ENCODE data around the gene GCNT4.
"Not testable (repeated sequence)": the region's sequence is repeated elsewhere in the genome, so short reads cannot be mapped to it uniquely, and the experiment has no call there.

GCNT4 gene, protein sequence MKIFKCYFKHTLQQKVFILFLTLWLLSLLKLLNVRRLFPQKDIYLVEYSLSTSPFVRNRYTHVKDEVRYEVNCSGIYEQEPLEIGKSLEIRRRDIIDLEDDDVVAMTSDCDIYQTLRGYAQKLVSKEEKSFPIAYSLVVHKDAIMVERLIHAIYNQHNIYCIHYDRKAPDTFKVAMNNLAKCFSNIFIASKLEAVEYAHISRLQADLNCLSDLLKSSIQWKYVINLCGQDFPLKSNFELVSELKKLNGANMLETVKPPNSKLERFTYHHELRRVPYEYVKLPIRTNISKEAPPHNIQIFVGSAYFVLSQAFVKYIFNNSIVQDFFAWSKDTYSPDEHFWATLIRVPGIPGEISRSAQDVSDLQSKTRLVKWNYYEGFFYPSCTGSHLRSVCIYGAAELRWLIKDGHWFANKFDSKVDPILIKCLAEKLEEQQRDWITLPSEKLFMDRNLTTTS

DNA sequence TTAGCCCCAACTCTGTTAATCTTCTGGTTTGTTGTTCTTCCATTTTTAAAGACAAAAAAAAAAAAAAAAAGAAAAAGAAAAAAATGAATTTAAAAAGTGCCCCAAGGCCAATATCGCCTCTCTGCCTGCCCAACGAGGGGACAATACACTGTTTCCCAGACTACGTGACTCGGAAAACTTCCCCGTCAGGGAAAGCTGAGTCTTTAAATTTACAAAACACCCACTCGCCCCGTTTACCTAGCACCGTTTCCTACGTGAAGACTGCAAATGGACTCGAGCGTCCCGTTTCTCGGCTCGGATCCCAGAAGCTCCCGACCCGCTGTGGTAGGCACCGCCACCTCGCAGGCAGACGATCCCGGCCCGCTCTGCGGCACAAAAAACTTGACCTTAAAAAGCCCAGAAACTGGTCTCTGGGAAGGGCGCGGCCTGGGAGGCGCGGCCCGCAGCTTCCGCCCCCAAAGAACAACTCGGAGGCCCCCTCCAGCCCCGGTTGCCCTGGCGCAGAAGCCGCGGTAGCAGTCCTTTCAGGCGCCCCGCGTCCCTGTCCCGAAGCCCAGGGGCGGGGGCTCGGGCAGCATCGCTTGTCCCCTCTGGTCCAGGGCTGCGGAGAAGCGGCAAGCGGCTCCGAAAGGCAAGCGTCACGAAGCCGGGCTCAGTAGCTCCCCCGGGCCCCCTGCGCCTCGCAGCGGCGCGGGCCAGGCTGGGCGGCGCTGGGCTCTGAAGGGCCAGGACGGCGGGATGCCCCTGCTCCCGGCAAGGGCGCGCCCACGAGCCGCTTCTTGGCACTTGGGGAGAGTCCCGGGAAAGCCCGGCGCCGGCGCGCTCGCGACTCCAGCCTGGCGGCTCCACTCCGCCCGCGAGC, at the start of gene GCNT4:
TSS of gene GCNT4 (minus strand) at position 367 of the 862 bp plus-strand sequence. CDS start 22,521 bp downstream, outside the sequence.
- DNase-seq (ENCODE audit: low read depth): peak; percentile 16

DNA sequence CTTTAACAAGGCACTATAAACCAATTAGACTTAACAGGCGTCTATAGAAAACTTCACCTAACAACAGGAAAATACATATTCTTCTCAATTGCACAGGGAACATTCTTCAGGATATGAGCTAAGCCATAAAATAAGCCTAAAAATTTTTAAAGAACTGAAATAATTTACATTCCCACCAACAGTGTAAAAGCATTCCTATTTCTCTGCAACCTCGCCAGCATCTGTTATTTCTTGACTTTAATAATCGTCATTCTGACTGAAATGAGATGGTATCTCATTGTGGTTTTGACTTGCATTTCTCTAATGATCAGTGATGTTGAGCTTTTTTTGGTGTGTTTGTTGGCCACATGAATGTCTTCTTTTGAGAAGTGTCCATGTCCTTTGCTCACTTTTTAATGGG, 43.6 kb upstream of the GCNT4 start:
- DNase-seq (ENCODE audit: low read depth): not testable (repeated sequence)

DNA sequence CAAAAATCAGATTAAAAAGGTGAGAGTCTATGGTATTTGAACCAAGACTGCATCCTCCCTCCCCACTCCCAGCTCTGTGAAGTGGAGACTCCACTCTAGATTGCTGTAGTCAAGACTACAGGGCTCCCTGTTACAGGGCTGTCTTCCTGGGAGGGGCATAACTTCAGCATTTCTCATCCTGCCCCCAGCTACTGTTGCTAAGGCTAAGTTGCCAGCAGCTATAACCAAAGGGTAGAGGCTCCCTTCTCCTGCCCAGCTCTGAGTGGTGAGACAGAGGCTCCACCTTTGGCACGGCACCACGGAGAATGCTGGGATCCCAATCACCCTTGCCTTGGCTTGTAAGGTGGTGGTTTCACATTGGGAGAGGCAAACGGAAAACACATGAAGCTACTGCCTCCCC, 39.2 kb upstream of the GCNT4 start:
- DNase-seq (ENCODE audit: low read depth): no peak

DNA sequence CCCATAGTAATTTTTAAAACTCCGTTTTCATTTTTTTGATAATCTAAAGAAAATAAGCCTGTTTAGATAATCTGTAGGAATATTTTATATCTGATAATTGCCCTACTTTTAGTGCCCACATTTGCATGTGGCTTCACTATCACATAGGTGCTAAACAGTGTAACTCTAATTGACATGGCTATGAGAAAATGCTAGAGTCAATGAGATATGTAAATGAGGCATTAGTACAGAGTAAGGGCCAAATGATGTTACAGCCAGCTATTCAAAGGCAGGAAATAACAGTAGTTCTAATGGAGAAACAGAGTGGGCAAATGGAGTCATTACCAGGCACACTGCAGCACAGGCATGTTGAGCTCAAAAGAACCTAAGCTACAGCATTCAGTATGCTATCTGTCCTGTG, 37.3 kb upstream of the GCNT4 start:
- DNase-seq (ENCODE audit: low read depth): no peak

DNA sequence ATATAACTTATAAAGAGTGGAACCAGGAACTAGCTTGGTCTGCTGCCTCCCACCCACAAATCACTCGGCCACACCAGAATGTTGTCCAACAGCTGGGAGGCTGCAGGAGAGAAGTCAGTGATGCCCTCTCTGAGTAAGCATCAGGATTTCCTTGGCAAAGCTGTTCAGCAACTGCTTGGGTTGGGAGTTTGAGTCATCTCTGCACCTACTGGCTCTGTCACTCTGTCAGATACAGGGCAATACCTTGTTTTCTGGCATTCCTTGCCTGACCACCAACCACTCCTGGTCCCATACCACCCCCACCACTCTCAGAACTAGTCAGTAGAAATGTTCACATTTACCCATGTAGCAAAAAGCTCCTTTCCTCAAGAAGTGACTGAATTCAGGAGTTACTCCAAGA, 36.8 kb upstream of the GCNT4 start:
- no peak for DNase-seq (ENCODE audit: low read depth)

DNA sequence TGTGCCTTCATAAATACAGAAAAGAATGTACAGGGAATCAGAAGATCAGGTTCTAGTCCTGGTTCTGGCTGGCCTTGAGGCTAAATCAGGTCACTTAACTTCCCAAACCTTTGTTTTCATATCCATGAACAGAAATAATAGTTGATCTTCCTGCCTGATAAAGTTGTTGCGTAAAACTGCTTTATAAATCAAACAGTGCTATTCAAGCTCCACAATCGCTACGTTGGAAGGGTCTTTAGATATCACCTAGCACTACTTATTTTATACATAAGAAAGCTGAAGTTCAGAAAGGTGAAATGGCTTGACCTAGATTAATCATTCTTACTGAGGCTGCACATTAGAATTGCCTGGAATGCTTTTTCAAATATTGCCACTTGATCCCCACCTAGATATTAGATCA, 36.3 kb upstream of the GCNT4 start:
- DNase-seq (ENCODE audit: low read depth): no peak

DNA sequence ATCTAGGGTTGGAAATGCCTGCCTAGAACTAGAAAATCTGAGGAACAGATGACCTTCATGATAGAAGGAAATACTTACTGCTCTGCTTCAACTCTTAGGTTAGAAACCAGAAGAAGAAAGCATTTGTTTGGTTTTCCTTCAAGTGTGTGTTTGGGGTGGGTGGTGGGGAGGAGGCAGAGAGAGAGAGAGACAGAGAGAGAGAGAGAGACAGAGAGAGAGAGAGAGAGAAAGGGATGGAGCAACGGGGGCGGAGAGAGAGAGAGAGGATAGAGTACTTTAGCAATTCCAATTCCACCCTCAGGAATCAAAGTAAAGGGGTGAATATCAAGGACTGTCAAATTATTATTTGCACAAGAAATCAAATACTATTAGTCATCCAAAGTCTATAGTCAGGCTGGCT, 29.2 kb upstream of the GCNT4 start:
- no peak for DNase-seq (ENCODE audit: low read depth)

DNA sequence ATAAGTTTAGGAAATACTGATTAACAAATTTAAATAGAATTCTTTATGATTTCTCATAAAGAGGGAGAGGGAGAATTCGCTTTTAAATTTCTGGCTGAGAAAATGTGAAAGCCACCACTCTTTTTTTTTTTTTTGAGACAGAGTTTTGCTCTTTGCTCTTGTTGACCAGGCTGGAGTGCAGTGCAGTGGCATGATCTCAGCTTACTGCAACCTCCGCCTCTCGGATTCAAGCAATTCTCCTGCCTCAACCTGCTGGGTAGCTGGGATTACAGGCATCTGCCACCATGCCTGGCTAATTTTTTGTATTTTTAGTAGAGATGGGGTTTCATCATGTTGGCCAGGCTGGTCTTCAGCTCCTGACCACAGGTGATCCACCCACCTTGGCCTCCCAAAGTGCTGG, 27.0 kb upstream of the GCNT4 start:
- DNase-seq (ENCODE audit: low read depth): not testable (repeated sequence)

DNA sequence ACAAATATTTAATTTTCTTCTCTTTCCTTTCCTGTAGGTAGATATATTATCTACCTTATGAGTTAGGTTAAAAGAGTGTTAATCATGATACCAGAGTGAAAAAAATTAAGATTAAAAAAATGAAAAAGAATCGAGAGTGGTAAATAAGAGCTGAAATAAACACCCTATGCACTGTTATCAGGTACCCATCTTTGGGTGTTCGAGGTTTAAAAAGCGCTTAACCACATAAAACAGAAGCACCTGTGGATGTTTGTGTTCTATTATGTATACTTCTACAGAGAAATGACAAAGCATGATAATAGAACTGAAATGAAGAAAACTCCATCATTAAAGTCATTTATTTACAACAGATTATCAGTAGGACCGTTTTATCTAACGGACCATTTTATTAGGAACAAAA, 25.7 kb upstream of the GCNT4 start:
- DNase-seq (ENCODE audit: low read depth): no peak

DNA sequence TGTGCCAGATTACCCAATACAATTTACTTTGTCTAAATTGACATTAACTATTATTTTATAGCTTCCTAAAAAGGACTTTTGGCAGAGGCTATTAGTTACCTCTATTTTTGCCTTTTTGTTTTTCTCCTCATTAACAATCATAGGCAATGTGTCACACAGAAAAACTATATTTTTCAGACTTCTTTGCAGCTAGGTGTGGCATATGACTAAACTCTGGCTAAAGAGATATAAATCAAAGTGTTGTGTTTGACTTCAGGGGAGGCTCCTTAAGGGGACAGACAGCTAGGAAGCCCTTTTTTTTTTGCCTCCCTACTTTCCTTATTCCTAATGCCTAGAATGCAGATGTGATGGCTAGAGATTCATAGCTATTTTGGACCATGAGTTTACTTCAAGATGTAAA, 19.7 kb upstream of the GCNT4 start:
- no peak for DNase-seq (ENCODE audit: low read depth)

DNA sequence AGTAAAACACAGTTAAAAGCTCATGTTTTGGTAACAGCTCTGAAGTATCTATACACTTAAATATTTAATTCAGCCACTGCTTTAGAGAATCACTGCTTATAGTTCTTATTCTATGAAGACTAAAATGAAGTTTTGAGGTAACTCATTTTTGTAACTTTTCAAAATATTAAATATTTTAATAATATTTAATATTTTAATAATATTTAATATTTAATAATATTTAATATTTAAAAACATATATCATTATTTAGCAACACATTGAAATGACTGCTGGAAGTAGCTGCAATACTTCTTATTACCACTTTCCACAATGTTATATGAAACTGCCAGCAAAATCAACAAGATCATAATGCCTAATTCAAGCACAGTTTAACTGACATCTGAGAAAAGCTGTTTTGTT, 18.7 kb upstream of the GCNT4 start:
- no peak for DNase-seq (ENCODE audit: low read depth)

DNA sequence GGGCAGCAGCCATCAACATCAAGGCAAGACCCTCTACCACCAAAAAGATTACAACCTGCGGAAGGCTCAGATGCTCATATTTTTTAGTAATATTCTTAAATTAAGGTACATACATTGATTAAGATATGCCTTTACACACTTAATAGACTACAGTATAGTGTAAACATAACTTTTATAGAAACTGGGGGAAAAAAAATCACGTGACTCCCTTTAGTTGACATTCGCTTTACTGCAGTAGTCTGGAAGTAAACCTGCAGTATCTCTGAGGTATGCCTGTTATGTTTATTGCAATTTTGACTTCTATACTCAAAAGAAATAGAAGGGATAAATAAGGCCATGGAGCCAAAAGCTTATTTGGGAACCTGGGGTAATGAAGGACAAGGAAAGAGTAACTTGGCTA, 15.1 kb upstream of the GCNT4 start:
- DNase-seq (ENCODE audit: low read depth): no peak

DNA sequence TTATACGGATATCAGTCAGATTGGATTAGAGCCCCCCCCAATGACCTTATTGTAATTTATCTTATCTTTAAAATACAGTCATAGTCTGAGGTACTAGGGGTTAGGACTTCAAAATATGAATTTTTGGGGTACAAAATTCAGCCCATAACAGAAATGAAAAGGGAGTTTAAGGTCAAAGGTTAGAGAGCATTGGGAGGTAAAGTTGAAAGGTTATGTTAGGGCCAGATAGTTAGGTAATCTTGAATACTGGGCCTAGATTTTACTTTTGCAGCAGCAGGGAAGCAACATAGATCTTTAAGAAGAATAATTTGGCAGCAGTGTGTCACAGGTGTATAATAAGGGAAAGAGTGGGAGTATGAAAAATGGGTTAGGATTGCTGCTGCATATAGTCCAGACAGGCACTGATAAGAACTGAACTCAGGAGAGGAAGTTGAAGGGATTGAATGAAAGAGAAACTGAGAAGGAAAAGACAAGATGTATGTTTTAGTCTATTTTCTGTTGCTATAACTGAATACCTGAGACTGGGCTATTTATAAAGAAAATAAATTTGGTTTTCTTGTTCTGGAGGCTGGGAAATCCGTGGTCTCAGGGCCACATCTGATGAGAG, 10.7 kb upstream of the GCNT4 start:
- no peak for DNase-seq (ENCODE audit: low read depth)

DNA sequence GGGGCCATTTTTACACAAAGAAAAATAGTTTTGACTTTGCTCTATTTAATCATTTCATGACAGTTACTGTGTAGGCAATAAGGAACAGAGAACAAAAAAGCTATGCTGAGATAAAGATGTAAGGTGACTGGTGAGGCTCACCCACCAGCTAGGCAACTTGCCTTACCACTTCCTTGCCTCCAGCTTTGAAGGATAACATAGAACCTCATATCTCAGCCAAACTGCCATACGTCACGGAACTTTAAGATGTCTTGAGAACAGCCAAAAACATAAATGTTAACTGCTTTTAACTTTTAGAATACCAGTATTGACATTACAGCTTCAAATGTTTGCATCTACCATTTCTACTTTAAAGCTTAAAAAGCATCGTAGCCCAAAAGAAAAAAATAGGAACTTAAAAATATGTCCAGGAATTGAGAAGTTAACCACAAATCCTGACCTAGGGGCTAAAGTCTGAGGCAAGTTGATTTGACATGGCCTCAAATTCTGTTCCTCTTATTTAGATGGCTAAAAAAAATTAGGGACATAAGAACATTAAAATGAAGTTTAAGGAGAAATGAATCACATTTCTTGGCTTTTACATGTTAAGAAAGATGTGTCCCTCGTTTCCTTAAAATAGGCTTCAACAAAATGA, 7.7 kb upstream of the GCNT4 start:
- no peak for DNase-seq (ENCODE audit: low read depth)

DNA sequence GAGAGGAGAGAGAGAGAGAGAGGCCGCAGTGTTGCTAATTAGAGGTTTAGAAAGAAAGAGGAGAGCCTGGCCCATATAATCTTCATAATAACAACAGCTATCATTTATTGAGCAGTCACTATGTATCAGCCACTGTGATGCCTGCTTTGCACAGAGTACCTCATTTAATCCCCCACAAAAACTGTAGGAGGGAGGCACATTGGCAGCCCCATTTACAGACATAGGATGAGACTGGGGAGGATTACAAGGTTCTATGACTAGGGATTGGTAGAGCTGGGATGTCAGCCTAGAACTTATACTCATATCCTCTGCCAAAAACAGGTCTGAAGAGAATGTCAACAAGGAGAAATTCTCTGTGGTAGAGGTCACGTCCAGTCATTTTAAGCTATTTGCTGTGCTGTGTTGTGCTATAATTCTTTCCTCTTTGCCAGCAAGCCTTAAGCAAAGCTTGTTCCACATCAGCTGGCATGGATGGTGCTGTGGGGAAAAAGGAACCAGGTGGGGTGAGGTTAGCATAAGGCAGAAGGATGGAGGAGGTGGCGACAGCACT, 6.7 kb upstream of the GCNT4 start:
- DNase-seq (ENCODE audit: low read depth): no peak

DNA sequence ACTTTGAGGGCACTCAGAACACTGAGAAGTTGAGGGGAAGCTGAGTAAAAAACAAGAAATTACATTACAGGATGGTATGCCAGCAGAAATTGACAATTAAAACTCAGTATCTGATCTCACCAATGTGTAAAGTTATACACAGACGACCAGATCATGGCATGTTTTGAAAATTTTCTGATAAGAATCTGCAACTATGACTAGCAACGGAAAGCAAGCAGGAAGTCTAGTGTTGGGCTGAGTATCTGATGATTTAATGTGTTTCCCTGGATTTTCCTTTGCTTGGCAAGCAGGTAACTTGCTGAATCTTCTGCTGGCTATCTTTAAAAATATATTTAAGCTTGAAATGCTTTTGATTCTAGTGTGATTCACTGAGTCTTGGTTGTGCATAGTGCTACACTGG, 5.2 kb upstream of the GCNT4 start:
- no peak for DNase-seq (ENCODE audit: low read depth)

DNA sequence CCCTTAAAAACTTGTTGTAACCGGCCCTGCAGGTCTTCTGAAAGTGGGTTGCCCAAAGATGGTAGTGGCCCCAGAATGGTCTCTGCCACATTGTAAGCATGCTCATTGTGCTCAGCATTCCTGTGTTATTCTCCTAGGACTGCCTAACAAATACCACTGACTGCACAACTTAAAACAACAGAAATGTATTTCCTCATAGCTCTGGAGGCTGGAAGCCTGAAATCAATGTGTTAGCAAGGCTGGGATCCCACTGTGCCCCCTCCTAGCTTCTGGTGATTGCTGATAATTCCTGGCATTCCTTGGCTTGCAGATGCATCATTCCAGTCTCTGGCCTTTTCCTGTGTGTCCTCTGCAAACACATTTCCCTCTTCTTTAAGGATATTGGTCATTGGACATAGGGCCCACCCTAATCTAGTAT, 3.4 kb upstream of the GCNT4 start:
- DNase-seq (ENCODE audit: low read depth): no peak

DNA sequence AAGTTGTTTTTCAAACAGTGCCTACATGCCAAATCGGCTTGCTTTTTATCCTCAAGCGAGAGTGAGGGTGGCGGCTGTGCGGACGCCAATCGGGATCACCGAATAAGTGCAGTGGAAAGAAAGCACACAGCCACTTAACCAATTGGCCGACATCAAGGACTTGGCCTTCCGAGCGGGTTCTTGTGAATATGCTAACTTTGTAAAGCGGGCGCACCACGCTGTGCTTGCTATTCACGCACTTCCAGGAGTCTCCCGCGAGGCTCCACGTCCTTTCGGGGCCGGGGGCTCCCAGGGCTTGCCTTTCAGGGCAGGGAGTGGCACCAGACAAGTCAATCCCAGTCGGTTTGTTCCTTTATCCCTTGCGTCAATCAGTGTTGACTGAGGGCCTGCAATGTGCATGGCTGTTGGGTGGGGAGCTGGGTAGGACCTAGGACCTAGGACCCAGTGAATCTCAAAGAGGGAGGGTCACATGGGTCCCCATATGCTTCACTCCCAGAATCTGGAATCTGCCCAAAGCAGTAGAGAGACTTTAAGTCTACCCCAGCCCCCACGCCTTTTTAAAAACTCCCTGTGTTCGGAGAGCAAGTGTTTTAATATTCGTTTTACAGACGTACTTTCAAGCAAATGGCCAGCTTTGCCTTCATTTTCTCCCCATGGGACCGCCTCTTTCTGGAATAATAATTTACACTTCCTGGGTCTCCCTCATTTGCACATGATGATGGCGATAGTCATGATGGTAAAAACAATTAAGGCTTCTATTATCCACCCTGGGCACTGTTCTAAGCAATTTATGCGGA, 2.0 kb upstream of the GCNT4 start:
- DNase-seq (ENCODE audit: low read depth): peak; percentile 24

DNA sequence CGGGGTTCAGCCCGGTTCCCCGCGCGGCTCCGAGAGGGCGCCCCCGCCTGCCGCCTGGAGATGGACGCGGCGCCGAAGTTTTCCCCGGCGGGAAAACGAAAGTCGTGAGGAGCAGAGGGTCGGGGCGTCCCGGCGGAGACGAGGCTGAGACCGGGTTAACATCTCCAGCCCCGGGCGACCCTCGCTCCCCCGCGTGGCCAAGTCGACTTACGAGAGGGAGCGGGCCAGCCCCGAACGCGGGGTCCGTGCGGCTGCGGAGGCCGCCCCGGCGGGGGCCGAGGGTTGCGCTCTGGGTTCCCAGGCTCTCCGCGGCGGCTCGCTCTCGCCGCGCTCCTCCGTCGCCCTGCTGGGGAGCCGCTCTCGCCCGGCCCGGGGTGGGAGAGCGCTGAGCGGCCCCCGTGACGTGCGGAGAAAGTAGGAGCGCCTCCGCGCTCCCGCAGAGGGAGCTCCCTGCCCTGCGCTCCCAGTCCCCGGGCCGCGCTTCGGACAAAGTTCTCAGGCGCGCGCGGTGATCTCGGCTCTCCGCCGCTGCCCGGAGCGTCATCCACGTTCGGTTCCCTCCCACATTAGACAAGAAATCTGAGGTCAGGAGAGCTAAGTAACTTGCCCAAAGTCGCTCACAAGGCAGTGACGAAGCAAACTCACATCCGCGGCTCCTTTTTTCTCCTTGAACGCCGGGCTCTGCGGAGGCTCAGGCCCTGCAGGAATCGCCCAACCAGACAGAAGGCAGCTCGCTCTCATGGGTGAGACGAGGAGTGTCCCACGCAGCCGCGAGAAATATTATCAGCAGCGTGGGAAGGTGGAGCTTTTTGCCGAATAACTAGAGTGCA, 1.2 kb upstream of the GCNT4 start:
- DNase-seq (ENCODE audit: low read depth): peak; percentile 64

DNA sequence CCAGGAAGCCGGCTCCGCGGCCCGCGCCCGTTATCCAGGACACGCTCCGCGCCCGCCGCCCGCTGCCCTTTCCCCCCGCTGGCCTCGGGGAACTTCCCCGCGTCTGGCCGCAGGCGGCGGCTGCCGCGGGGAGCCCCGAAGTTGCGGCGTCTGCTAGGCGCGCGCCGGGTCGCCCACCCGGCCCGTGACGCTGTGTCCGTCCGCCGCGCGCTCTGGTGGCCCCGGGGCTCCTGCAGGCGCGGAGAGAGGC, 621 bp upstream of the GCNT4 start:
- DNase-seq (ENCODE audit: low read depth): no peak

All from stromal cell of bone marrow (primary cell).